Measurements from ENCODE around the gene CLNK. TPM values are rescaled to one million over a fixed set of nuclear protein-coding genes. Genes with fewer than 3 reads are reported as not detected.

CLNK gene
- total RNA-seq, 1 experiment from 2014 or later: not detected

- no peaks in the 10 kb centered on the region for H3K36me3 ChIP-seq (ENCODE audit: control insufficient read depth in 1 of 2, insufficient read depth in 2 of 2, low read length in 2 of 2)
- no peaks in the 10 kb centered on the region for H3K9me3 ChIP-seq (ENCODE audit: control insufficient read depth in 1 of 2, insufficient read depth in 1 of 2, low read depth in 1 of 2, low read length in 2 of 2)
- H3K4me1 ChIP-seq (ENCODE audit: control insufficient read depth in 1 of 2, insufficient read depth in 2 of 2, low read length in 2 of 2): peaks cover 0 to 7% of the 10 kb centered on the region in 2 experiments; a peak in 1 of 4 replicates
- H3K27ac ChIP-seq (ENCODE audit: low read depth, low read length): no peak overlapping the region
- BruUV-seq (replicated peaks): no TSS peak
- intact Hi-C loops (cut with micrococcal nuclease): loop anchor here (10.0 kb wide), 1 partner anchor 805 kb away; no protein-coding TSS in a partner anchor
- TF ChIP-seq RAD21 (IDR thresholded peaks at IDR 0.05; ENCODE audit: low read depth): no peak
- no peaks in the 10 kb centered on the region for H3K79me2 ChIP-seq (ENCODE audit: insufficient read depth, low read length)
- no peaks in the 10 kb centered on the region for H3K9me2 ChIP-seq (ENCODE audit: insufficient read depth)
- ChIA-PET POLR2A (no interaction called here), CTCF (no interaction called here), RAD21 (ENCODE audit: low non-redundant PET in 1 of 2, low total read pairs in 2 of 2, uncharacterized antibody in 2 of 2, unreplicated experiment in 2 of 2) (no interaction called here)
- no peak overlapping the region for H2AFZ ChIP-seq (ENCODE audit: low read depth, low read length, poor library complexity, severe bottlenecking)
- H3K4me2 ChIP-seq (ENCODE audit: low read length): no peak overlapping the region
- H4K20me1 ChIP-seq (ENCODE audit: insufficient read depth): no peaks in the 10 kb centered on the region
- DNase-seq (ENCODE audit: low read depth, low spot score): no peak
- no peak for ATAC-seq
- no peaks in the 10 kb centered on the region for H3K27me3 ChIP-seq (ENCODE audit: insufficient read depth, low read length)
- H3K9ac ChIP-seq (ENCODE audit: low read length): no peak overlapping the region
- no peak overlapping the region for H3K4me3 ChIP-seq (replicated peaks in 1 of 2; ENCODE audit: low read depth in 1 of 2, low read length in 2 of 2)
Observed at GRCh38 chr4:10589321-10589720, 95.2 kb downstream of the CLNK start.

GRCh38 chr4:10587697-10588096, 96.9 kb downstream of the CLNK start:
- no peak overlapping the region for H2AFZ ChIP-seq (ENCODE audit: low read depth, low read length, poor library complexity, severe bottlenecking)
- ATAC-seq (no peak), DNase-seq (ENCODE audit: low read depth, low spot score) (no peak)
- H4K20me1 ChIP-seq (ENCODE audit: insufficient read depth): no peaks in the 10 kb centered on the region
- H3K27ac ChIP-seq (ENCODE audit: low read depth, low read length): no peak overlapping the region
- H3K4me3 ChIP-seq (replicated peaks in 1 of 2; ENCODE audit: low read depth in 1 of 2, low read length in 2 of 2): no peak overlapping the region
- H3K79me2 ChIP-seq (ENCODE audit: insufficient read depth, low read length): no peaks in the 10 kb centered on the region
- H3K9me2 ChIP-seq (ENCODE audit: insufficient read depth): no peaks in the 10 kb centered on the region
- BruUV-seq (replicated peaks): no TSS peak
- H3K9ac ChIP-seq (ENCODE audit: low read length): no peak overlapping the region
- TF ChIP-seq MAX (IDR thresholded peaks at IDR 0.05) (no peak), CBX3 (IDR thresholded peaks at IDR 0.05; ENCODE audit: low read depth) (no peak), RAD21 (IDR thresholded peaks at IDR 0.05; ENCODE audit: low read depth) (no peak), TCF7L2 (IDR thresholded peaks at IDR 0.05; ENCODE audit: borderline replicate concordance, extremely low read depth, insufficient read depth, insufficient read length) (no peak), SP1 (IDR thresholded peaks at IDR 0.05; ENCODE audit: low read depth) (no peak), POLR2A (IDR thresholded peaks at IDR 0.05; ENCODE audit: borderline replicate concordance, extremely low read depth, insufficient read depth, insufficient read length) (no peak), ZFX (IDR thresholded peaks at IDR 0.05) (no peak), CTCF (IDR thresholded peaks at IDR 0.05 in 2 of 3, conservative IDR thresholded peaks at IDR 0.05 in 1 of 3; ENCODE audit: borderline replicate concordance in 1 of 3, insufficient read depth in 1 of 3, low read depth in 2 of 3, low read length in 2 of 3) (no peak), ATF3 (IDR thresholded peaks at IDR 0.05) (no peak), REST (IDR thresholded peaks at IDR 0.05; ENCODE audit: low read depth) (no peak), CEBPB (IDR thresholded peaks at IDR 0.05; ENCODE audit: low read depth) (no peak), EZH2phosphoT487 (IDR thresholded peaks at IDR 0.05; ENCODE audit: borderline replicate concordance) (no peak), ELF1 (IDR thresholded peaks at IDR 0.05; ENCODE audit: borderline replicate concordance, low read depth) (no peak), FOSL1 (IDR thresholded peaks at IDR 0.05; ENCODE audit: low read depth) (no peak)
- H3K27me3 ChIP-seq (ENCODE audit: insufficient read depth, low read length): no peaks in the 10 kb centered on the region
- no peaks in the 10 kb centered on the region for H3K9me3 ChIP-seq (ENCODE audit: control insufficient read depth in 1 of 2, insufficient read depth in 1 of 2, low read depth in 1 of 2, low read length in 2 of 2)
- ChIA-PET CTCF (no interaction called here), RAD21 (ENCODE audit: low non-redundant PET in 1 of 2, low total read pairs in 2 of 2, uncharacterized antibody in 2 of 2, unreplicated experiment in 2 of 2) (no interaction called here), POLR2A (no interaction called here)
- peaks cover 0 to 16% of the 10 kb centered on the region in 2 experiments; a peak in 1 of 4 replicates for H3K4me1 ChIP-seq (ENCODE audit: control insufficient read depth in 1 of 2, insufficient read depth in 2 of 2, low read length in 2 of 2)
- H3K36me3 ChIP-seq (ENCODE audit: control insufficient read depth in 1 of 2, insufficient read depth in 2 of 2, low read length in 2 of 2): no peaks in the 10 kb centered on the region
- H3K4me2 ChIP-seq (ENCODE audit: low read length): no peak overlapping the region
- intact Hi-C loops (cut with micrococcal nuclease): loop anchor here (10.0 kb wide), 1 partner anchor 807 kb away; no protein-coding TSS in a partner anchor

All from HCT116 (cell line).